K562 (cell line): Measurements from ENCODE around the gene ATP8A1. TPM values are rescaled to one million over a fixed set of nuclear protein-coding genes. Genes with fewer than 3 reads are reported as not detected.

Experiments
- ATAC-seq: fragments of 200-7000 bp; cut with Tn5 transposase; 3 replicates; pipeline ENCODE4 v1.9.1; 2020; ENCODE audit warnings: moderate library complexity
- BruUV-seq: library from RNA; stranded (reverse); fragments of 400-500 nt; replicated peaks from 2 replicates; lab custom pipeline; 2021; lab: Mats Ljungman, UMichigan
- CTCF ChIA-PET: fragments of 300-600 bp; formaldehyde crosslinking; extraction: SDS; loops from one replicate; lab custom pipeline; 2021; ENCODE audit warnings: low intra/inter-chr PET ratio; lab: Yijun Ruan, JAX
- POLR2A ChIA-PET: fragments of 300-600, 350-650 bp; sonication (Branson Sonifier 250); formaldehyde crosslinking; extraction: SDS; loops from one replicate; lab custom pipeline; 2021; ENCODE audit warnings: antibody characterized with exemption, inconsistent platforms; lab: Yijun Ruan, JAX
- DNase-seq, 4 experiments: peaks; one replicate each; pipeline versions ENCODE4 v3.0.0 to v3.0.0-alpha.2; 2011 to 2018; ENCODE audit warnings: low spot score in 3 of 4, mixed read lengths in 3 of 4; ENCODE audit errors: extremely low read depth in 1 of 4
- FAIRE-seq: peaks from 2 replicates; lab custom pipeline; 2011; peaks lifted over from hg19 to GRCh38; lab: Jason Lieb, UNC
- H2AFZ ChIP-seq: 2 replicates; pipeline ENCODE4 v1.6.0; 2011; ENCODE audit warnings: low read depth, low read length, control low read depth, inconsistent platforms
- H3K27ac ChIP-seq: fragments of 200-600 bp; 3 replicates; pipeline ENCODE4 v1.8.0; 2011; ENCODE audit warnings: low read depth, mild to moderate bottlenecking, control low read depth, inconsistent platforms, low read length, moderate library complexity, mixed read lengths; ENCODE audit errors: extremely low read depth
- H3K27me3 ChIP-seq, 2 experiments: fragments of 300-600 bp in 1 of 2; 2 replicates in 1 of 2; 3 replicates in 1 of 2; pipeline versions ENCODE4 v1.6.0 to v1.8.0; 2011; ENCODE audit warnings: inconsistent platforms in 2 of 2, low read length in 2 of 2, mild to moderate bottlenecking in 1 of 2, mixed read lengths in 1 of 2, moderate library complexity in 1 of 2; ENCODE audit not compliant: control insufficient read depth in 2 of 2, insufficient read depth in 2 of 2
- H3K36me3 ChIP-seq: fragments of 300-600 bp; 3 replicates; pipeline ENCODE4 v1.8.0; 2011; ENCODE audit warnings: mild to moderate bottlenecking, low read length, inconsistent platforms; ENCODE audit not compliant: control insufficient read depth, insufficient read depth
- H3K4me1 ChIP-seq, 2 experiments: fragments of 200-600 bp in 1 of 2; replicated peaks in 1 of 2; 2 replicates in 1 of 2; 3 replicates in 1 of 2; pipeline versions ENCODE4 v1.5.1 to v1.8.0; 2011; ENCODE audit warnings: inconsistent platforms in 2 of 2, low read length in 2 of 2, mild to moderate bottlenecking in 1 of 2, mixed read lengths in 1 of 2, moderate library complexity in 1 of 2; ENCODE audit not compliant: control insufficient read depth in 2 of 2, insufficient read depth in 2 of 2
- H3K4me2 ChIP-seq: 2 replicates; pipeline ENCODE4 v1.6.1; 2011; ENCODE audit warnings: low read length, control low read depth, inconsistent platforms, mixed read lengths; ENCODE audit not compliant: insufficient read depth
- H3K4me3 ChIP-seq: fragments of 200-600 bp; sonication (generic), shearing (Covaris generic); 2 replicates; pipeline ENCODE4 v1.5.1; 2016; ENCODE audit warnings: control low read depth, inconsistent platforms
- H3K79me2 ChIP-seq: fragments of 200-600 bp; 3 replicates; pipeline ENCODE4 v1.8.0; 2011; ENCODE audit warnings: low read length, inconsistent platforms; ENCODE audit not compliant: control insufficient read depth, insufficient read depth
- H3K9ac ChIP-seq, 2 experiments: 2 replicates each; pipeline versions ENCODE4 v1.6.0 to v1.6.1; 2011; ENCODE audit warnings: low read depth in 2 of 2, low read length in 2 of 2, control low read depth in 1 of 2, inconsistent platforms in 1 of 2, mild to moderate bottlenecking in 1 of 2, mixed read lengths in 1 of 2; ENCODE audit not compliant: insufficient read depth in 1 of 2
- H3K9me1 ChIP-seq: one replicate; pipeline ENCODE4 v1.6.0; 2011; ENCODE audit warnings: inconsistent platforms, mild to moderate bottlenecking, low read length, moderate library complexity; ENCODE audit not compliant: control insufficient read depth, insufficient read depth
- H3K9me3 ChIP-seq: replicated peaks from 2 replicates; pipeline ENCODE4 v1.5.1; 2011; ENCODE audit warnings: low read depth, low read length, inconsistent platforms; ENCODE audit not compliant: control insufficient read depth, insufficient read depth
- H4K20me1 ChIP-seq: replicated peaks from 2 replicates; pipeline ENCODE4 v1.6.1; 2011; ENCODE audit warnings: low read length, inconsistent platforms, mixed read lengths; ENCODE audit not compliant: control insufficient read depth, insufficient read depth
- C11orf30 ChIP-seq: fragments of 450-650 bp; IDR thresholded peaks from 2 replicates; pipeline ENCODE4 v1.6.1; 2016; ENCODE audit warnings: low read depth, mild to moderate bottlenecking
- CEBPG ChIP-seq, 3 experiments: fragments of 200-800 bp in 1 of 3; sonication (Bioruptor generic) in 1 of 3; sonication (generic) in 1 of 3; formaldehyde crosslinking in 1 of 3; IDR thresholded peaks in 2 of 3; conservative IDR thresholded peaks in 1 of 3; 2 replicates each; pipeline versions ENCODE4 v1.6.1 to v1.8.0; 2016 to 2022; ENCODE audit warnings: missing compliant biosample characterization in 2 of 3, missing genetic modification characterization in 2 of 3, mild to moderate bottlenecking in 1 of 3, missing genetic modification reagents in 1 of 3
- DDX20 ChIP-seq: fragments of 450-650 bp; IDR thresholded peaks from 2 replicates; pipeline ENCODE4 v1.6.1; 2016; ENCODE audit warnings: missing genetic modification characterization, low read depth, mild to moderate bottlenecking, missing compliant biosample characterization, moderate library complexity
- EZH2 ChIP-seq: IDR thresholded peaks from 2 replicates; pipeline ENCODE4 v1.6.1; 2012; ENCODE audit warnings: low read depth, mild to moderate bottlenecking, inconsistent platforms, low read length, borderline replicate concordance
- HSF4 ChIP-seq: fragments of 250-450 bp; sonication (Bioruptor Pico); IDR thresholded peaks from 2 replicates; pipeline ENCODE4 v2.1.2; 2022; ENCODE audit warnings: mild to moderate bottlenecking, moderate library complexity, borderline replicate concordance
- MAFF ChIP-seq: IDR thresholded peaks from 2 replicates; pipeline ENCODE4 v1.6.1; 2012; ENCODE audit warnings: low read length, improper control_type of control experiment
- MAFG ChIP-seq: fragments of 450-650 bp; conservative IDR thresholded peaks from 2 replicates; pipeline ENCODE4 v1.6.1; 2016; ENCODE audit warnings: missing genetic modification characterization, missing compliant biosample characterization
- MAFK ChIP-seq: IDR thresholded peaks from 2 replicates; pipeline ENCODE4 v1.6.1; 2011; ENCODE audit warnings: low read length, improper control_type of control experiment
- ZNF316 ChIP-seq: fragments of 450-650 bp; IDR thresholded peaks from 2 replicates; pipeline ENCODE4 v1.6.1; 2016
- ZNF699 ChIP-seq: fragments of 250-450 bp; sonication (Bioruptor Pico); IDR thresholded peaks from 2 replicates; pipeline ENCODE4 v1.8.0; 2021; ENCODE audit warnings: mild to moderate bottlenecking, moderate library complexity; ENCODE audit not compliant: insufficient replicate concordance
- WGBS: fragments of 100-300 bp; shearing (Covaris generic); methylation state at CpG from one replicate; pipeline ENCODE4 v1.1.6; 2016; ENCODE audit warnings: low coverage, mixed read lengths; ENCODE audit not compliant: insufficient coverage; ENCODE audit errors: missing lambda C conversion rate; 5-methylcytosine and 5-hydroxymethylcytosine counted together
- in situ Hi-C: fragments of 300-500 bp; cut with MboI; formaldehyde crosslinking; loops from 4 replicates; pipeline ENCODE4 v1.15.0; 2018; ENCODE audit warnings: inconsistent platforms, mixed read lengths
- intact Hi-C: fragments of 100-400 bp; cut with micrococcal nuclease; formaldehyde crosslinking; loops from 2 replicates; pipeline ENCODE4 v1.14.2; 2022
- polyA plus RNA-seq, 8 experiments: library from polyadenylated mRNA; depleted of rRNA in 4 of 8; stranded (reverse) in 5 of 8; unstranded in 3 of 8; fragments of >200 nt; fragmentation: Nextera tagmentation in 2 of 8; fragmentation: Illumina TruSeq in 1 of 8; extraction: Ambion mirVana in 2 of 8; extraction: Trizol in 1 of 8; gene quantifications; 2 replicates each; pipeline versions ENCODE4 v1.2.1 to v1.2.3, GENCODE V29; 2011 to 2014; ENCODE audit warnings: inconsistent platforms in 1 of 8, missing spikeins in 1 of 8
- total RNA-seq, 7 experiments: library from RNA; depleted of rRNA in 6 of 7; stranded (reverse); fragments of >200 nt in 6 of 7; fragmentation: Illumina TruSeq in 2 of 7; extraction: Trizol in 2 of 7; gene quantifications; 2 replicates each; pipeline versions ENCODE4 v1.2.1 to v1.2.3, GENCODE V29; 2011 to 2021; ENCODE audit warnings: low replicate concordance in 1 of 7
- TF ChIP-seq, protein P1 (sequence below): sonication (generic); formaldehyde crosslinking; IDR thresholded peaks from 2 replicates; pipeline ENCODE4 v1.8.0; 2023; ENCODE audit warnings: missing genetic modification reagents, mild to moderate bottlenecking, borderline replicate concordance

ATP8A1 gene
- total and polyA plus RNA-seq, 9 of the 15 experiments (the other 6 are each of a cell fraction or from before 2014, with no cell fraction given): 0.05 to 0.29 (median 0.07) TPM; not detected in 2

DNA sequence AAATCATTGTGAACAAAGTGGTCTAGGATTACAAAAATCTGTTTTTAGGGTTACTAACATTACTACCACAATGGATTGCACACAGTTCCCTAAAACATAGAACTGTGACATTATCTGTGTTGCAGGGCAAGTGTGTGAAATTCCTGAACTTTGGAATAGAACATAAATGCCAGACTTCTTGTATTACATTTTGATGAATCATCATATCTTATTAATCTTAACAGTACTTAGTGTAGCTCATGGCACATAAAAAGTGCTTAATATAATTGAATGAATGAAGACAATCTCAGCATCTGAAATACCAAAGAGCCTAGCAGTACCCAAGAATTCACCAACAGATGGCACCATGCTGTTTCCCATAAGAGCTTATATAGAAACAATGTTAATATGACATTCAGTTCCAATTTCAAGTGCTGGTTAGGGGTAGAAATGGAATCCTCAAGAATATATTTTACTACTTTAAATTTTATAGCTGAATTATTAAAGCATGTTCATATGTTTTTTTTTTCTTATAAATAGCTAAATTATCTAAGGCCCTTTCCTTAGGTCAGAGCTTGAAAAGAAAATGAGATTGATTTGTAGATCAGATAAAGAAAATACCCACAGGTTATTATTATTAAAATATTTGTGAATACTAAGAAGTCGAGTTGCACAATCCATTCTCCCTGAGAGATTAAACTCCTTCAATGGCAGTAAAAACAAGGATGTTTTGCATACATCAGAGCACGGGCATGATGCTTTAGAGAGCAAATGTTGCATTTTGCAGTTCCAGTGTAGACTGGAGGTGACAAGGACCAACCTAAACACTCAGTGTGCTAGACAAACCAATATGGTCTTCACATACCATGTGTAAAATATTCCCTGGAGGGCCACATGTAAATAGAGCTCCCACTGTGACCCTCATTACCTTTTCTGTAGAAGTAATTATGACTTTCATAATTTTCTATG is 285.3 kb downstream of the ATP8A1 start:
- H4K20me1 ChIP-seq: no peaks in the 10 kb centered on the region
- no peak overlapping the region for H3K9ac ChIP-seq
- BruUV-seq: no TSS peak
- CTCF ChIA-PET: no interaction called here
- no peaks in the 10 kb centered on the region for H3K36me3 ChIP-seq
- H3K4me3 ChIP-seq: no peak overlapping the region
- no peaks in the 10 kb centered on the region for H3K9me3 ChIP-seq
- H3K27me3 ChIP-seq: no peaks in the 10 kb centered on the region
- no peak for FAIRE-seq
- DNase-seq: peak in 1 of 4 experiments; percentile 19
- intact Hi-C loops (no loop called here), in situ Hi-C loops (no loop called here)
- H3K4me2 ChIP-seq: no peak overlapping the region
- POLR2A ChIA-PET: no interaction called here
- no peak overlapping the region for H3K27ac ChIP-seq
- 4% methylated on average over 2 of the region's 2 CpGs for WGBS
- no peaks in the 10 kb centered on the region for H3K9me1 ChIP-seq
- H2AFZ ChIP-seq: no peak overlapping the region
- H3K4me1 ChIP-seq: no peaks in the 10 kb centered on the region
- TF ChIP-seq, protein P1, sequence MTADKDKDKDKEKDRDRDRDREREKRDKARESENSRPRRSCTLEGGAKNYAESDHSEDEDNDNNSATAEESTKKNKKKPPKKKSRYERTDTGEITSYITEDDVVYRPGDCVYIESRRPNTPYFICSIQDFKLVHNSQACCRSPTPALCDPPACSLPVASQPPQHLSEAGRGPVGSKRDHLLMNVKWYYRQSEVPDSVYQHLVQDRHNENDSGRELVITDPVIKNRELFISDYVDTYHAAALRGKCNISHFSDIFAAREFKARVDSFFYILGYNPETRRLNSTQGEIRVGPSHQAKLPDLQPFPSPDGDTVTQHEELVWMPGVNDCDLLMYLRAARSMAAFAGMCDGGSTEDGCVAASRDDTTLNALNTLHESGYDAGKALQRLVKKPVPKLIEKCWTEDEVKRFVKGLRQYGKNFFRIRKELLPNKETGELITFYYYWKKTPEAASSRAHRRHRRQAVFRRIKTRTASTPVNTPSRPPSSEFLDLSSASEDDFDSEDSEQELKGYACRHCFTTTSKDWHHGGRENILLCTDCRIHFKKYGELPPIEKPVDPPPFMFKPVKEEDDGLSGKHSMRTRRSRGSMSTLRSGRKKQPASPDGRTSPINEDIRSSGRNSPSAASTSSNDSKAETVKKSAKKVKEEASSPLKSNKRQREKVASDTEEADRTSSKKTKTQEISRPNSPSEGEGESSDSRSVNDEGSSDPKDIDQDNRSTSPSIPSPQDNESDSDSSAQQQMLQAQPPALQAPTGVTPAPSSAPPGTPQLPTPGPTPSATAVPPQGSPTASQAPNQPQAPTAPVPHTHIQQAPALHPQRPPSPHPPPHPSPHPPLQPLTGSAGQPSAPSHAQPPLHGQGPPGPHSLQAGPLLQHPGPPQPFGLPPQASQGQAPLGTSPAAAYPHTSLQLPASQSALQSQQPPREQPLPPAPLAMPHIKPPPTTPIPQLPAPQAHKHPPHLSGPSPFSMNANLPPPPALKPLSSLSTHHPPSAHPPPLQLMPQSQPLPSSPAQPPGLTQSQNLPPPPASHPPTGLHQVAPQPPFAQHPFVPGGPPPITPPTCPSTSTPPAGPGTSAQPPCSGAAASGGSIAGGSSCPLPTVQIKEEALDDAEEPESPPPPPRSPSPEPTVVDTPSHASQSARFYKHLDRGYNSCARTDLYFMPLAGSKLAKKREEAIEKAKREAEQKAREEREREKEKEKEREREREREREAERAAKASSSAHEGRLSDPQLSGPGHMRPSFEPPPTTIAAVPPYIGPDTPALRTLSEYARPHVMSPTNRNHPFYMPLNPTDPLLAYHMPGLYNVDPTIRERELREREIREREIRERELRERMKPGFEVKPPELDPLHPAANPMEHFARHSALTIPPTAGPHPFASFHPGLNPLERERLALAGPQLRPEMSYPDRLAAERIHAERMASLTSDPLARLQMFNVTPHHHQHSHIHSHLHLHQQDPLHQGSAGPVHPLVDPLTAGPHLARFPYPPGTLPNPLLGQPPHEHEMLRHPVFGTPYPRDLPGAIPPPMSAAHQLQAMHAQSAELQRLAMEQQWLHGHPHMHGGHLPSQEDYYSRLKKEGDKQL (CRISPR knock-in tag): no peak
- peak; percentile 68 for TF ChIP-seq MAFG (tag)
- no peak for TF ChIP-seq HSF4 (CRISPR knock-in tag)
- TF ChIP-seq MAFF: peak; percentile 59
- no peak for TF ChIP-seq DDX20 (tag)
- TF ChIP-seq ZNF316: peak; percentile 80
- TF ChIP-seq EZH2: no peak
- TF ChIP-seq MAFK: peak; percentile 53
- TF ChIP-seq C11orf30: peak; percentile 59; the same call in 1 of the 2 replicates
- no peak for TF ChIP-seq ZNF699 (CRISPR knock-in tag)
- TF ChIP-seq CEBPG (CRISPR knock-in tag; IDR thresholded peaks at IDR 0.05): no peak
- TF ChIP-seq CEBPG (tag; conservative IDR thresholded peaks at IDR 0.05 in 1 of 2, IDR thresholded peaks at IDR 0.05 in 1 of 2): no peak
- H3K79me2 ChIP-seq: no peaks in the 10 kb centered on the region
- no peak for ATAC-seq
